NK-92 treated with Interleukin-12 subunit alpha and Interleukin-12 subunit beta, amount 100 ng/mL, for 24 hours (cell line): Measurements from ENCODE around the gene LENEP.
"Not testable (repeated sequence)": the region's sequence is repeated elsewhere in the genome, so short reads cannot be mapped to it uniquely, and the experiment has no call there.

Source experiments
- DNase-seq: peaks from one replicate; lab custom pipeline; 2025; lab: John Stamatoyannopoulos, UW

Gene LENEP

GRCh38 chr1:154974808-154975408 lies 18.5 kb upstream of the LENEP start:
- peak; percentile 95 for DNase-seq

GRCh38 chr1:154975409-154976059 lies 17.9 kb upstream of the LENEP start:
- DNase-seq: peak; percentile 54

DNA sequence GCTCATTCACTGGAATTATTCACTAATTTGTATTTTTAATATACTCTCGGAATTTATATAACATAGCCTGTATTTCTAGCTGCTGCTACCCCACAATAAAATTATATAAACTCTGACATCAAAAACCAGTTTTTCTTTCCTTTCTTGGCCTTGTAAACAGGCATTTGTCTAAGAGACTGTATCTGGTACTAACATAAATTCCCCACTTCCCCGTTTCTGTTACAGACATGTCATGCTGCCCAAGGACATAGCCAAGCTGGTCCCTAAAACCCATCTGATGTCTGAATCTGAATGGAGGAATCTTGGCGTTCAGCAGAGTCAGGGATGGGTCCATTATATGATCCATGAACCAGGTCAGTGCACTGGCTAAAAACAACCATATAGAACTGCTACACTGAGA lies 15.6 kb upstream of the LENEP start:
- DNase-seq: not testable (repeated sequence)

- DNase-seq: no peak
Observed at GRCh38 chr1:154978360-154978759, 15.0 kb upstream of the LENEP start.

- no peak for DNase-seq
Observed at GRCh38 chr1:154982341-154982740, 11.0 kb upstream of the LENEP start.

DNA sequence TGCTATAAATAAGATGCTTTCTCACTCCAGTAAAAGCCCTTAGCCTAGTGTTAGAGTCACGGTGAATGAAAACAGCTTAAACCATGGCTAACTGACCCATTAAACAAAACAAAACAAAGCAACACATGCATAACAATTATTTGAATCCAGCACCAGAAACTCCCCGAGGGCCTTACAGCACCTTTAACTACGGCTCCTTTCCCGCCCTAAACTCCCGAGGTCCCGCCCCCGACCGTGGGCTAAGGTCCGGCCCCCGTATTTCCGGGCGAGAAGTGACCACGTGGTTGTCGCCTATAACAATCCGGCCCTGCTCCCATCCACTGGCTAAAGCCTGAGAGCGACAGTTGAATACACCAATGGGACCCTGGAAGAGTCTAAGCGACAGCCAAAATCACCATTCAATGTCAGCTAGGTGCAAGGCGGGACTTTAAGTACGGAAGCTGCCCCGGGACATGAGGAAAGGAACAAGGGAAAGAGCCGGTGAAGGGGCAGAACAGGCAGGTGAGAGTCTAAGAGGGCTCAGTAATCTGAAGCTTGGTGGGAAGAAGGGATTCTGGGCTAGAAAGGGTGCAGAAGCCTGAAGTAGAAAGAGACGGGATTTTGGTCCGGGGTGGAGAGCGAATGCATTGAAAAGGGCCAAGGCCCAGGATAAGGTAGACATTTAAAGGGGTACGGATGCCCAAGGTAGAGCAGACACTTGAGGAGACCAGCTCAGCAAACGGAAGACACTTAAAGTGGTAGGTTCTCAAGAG lies 10.3 kb upstream of the LENEP start, which contains the start of gene FLAD1:
Gene FLAD1, plus strand, starts transcription at position 448 of the 752 bp plus-strand sequence. CDS start 351 bp downstream, outside the sequence.
- peak; percentile 93 for DNase-seq

GRCh38 chr1:154983776-154984466 lies 9.5 kb upstream of the LENEP start:
- DNase-seq: no peak

GRCh38 chr1:154986736-154987135 lies 6.7 kb upstream of the LENEP start:
- not testable (repeated sequence) for DNase-seq

GRCh38 chr1:154987326-154987725 lies 6.1 kb upstream of the LENEP start:
- DNase-seq: no peak

DNA sequence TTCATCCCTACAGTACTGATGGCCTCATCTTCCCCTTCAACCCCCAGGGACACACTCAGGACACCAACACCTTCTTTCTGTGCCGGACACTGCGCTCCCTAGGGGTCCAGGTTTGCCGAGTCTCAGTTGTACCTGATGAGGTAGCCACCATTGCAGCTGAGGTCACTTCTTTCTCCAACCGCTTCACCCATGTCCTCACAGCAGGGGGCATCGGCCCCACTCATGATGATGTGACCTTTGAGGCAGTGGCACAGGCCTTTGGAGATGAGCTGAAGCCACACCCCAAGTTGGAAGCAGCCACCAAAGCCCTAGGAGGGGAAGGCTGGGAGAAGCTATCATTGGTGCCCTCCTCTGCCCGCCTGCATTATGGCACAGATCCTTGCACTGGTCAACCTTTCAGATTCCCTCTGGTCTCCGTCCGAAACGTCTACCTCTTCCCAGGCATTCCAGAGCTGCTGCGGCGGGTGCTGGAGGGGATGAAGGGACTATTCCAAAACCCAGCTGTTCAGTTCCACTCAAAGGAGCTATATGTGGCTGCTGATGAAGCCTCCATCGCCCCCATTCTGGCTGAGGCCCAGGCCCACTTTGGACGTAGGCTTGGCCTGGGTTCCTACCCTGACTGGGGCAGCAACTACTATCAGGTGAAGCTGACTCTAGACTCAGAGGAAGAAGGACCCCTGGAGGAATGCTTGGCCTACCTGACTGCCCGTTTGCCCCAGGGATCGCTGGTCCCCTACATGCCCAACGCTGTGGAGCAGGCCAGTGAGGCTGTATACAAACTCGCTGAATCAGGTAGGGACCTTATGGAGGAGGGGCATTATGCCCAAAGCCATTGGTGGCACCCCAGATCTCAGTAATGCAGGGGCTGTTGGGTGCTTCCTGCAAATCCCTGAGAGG lies 5.1 kb upstream of the LENEP start:
- DNase-seq: no peak

DNA sequence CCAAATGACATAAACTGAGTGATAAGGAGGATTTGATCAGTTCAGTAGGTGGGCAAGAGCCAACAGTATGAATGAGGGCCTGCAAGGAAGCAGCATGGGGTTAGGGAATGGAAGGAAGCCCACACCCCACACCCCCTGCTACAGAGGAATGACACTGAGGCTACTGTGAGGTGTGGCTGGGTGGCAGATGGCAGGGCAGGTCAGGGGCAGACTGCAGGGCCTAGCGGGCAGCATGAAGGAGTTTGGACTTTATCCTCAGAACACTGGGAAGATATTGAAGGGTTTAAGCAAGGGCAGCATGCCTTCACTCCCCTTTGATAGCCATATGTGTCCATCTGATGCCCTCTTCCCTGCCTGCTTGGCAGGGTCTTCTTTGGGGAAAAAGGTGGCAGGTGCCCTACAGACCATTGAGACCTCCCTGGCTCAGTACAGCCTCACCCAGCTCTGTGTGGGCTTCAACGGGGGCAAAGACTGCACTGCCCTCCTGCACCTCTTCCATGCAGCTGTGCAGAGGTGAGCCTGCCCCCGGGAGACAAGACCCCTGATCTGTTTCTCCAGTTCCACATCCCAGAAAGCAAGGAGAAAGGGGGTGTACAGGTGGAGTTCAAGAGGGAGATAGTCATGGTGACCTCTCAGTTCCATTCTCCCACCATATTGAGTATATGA lies 4.1 kb upstream of the LENEP start:
- no peak for DNase-seq

DNA sequence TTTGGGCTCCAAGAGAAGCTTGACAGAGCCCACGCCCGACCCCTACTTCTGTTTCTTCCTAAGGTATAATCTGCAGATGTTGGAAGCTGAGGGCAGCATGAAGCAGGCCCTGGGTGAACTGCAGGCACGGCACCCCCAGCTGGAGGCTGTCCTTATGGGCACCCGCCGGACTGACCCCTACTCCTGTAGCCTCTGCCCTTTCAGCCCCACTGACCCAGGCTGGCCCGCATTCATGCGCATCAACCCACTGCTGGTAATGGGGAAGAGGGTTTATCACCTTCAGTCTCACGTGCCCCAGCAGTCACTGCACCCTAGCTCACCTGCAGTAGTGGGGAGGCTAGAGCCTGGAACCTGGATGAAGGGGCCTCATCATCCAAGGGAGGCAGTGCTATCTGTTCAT lies 3.1 kb upstream of the LENEP start:
- DNase-seq: no peak

- no peak for DNase-seq
Observed at GRCh38 chr1:154992721-154993571, 440 bp upstream of the LENEP start.

GRCh38 chr1:154994269-154994587 lies 842 bp downstream of the LENEP start:
- DNase-seq: no peak

DNA sequence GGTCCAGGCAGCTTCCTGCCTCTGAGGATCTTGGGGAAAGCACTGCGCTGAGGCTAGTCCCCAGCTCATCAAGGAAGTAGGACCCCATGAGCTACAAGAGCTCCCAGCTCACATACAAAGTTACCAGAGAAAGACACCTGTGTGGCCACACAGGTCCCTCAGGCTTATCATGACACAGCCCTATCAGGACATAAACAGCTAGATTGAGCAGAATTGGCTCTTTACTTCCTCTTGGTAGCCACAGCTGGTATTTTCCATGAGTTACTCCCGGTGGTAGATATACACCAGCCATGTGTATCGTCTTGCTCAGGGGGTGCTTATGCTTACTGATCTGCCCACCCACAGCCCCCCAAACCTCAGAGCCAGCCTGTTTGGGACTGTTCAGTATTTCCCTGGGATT lies 1.2 kb downstream of the LENEP start:
- DNase-seq: no peak

DNA sequence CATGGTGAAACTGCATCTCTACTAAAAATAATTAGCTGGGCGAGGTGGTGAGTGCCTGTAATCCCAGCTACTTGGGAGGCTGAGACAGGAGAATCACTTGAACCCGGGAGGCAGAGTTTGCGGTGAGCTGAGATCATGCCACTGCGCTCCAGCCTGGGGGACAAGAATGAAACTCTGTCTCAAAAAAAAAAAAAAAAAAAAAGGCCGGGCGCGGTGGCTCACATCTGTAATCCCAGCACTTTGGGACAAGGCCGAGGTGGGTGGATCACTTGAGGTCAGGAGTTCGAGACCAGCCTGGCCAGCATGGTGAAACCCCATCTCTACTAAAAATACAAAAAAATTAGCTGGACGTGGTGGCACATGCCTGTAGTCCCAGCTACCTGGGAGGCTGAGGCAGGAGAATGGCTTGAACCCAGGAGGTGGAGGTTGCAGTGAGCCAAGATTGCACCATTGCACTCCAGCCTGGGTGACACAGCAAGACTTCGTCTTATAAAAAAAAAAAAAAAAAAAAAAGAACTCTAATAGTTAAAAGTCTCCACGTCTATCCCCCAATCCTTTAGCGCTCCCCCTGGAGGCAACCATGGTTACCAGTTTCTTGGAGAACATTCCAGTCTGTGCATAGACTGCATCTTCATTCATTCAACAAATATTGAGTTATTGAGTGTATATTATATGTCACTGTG lies 2.1 kb downstream of the LENEP start:
- DNase-seq: not testable (repeated sequence)

- no peak for DNase-seq
Observed at GRCh38 chr1:154996966-154997701, 3.7 kb downstream of the LENEP start.

GRCh38 chr1:154998201-154998780 lies 4.9 kb downstream of the LENEP start:
- DNase-seq: no peak
